OCI-LY1 (cell line): ENCODE results near the gene SSTR4.
"Not testable (repeated sequence)": the region's sequence is repeated elsewhere in the genome, so short reads cannot be mapped to it uniquely, and the experiment has no call there.

Experiments
- H2AFZ ChIP-seq: fragments of 200-600 bp; sonication (generic), shearing (Covaris generic); 2 replicates; pipeline ENCODE4 v1.6.0; 2014; ENCODE audit warnings: antibody characterized with exemption, mild to moderate bottlenecking, low read length
- H3F3A ChIP-seq: fragments of 200-600 bp; sonication (generic), shearing (Covaris generic); 2 replicates; pipeline ENCODE4 v1.6.0; 2014; ENCODE audit warnings: mild to moderate bottlenecking, antibody characterized with exemption, low read length, moderate library complexity; ENCODE audit not compliant: insufficient read depth
- H3K27ac ChIP-seq: fragments of 200-600 bp; sonication (generic); 2 replicates; pipeline ENCODE4 v1.5.1; 2014; ENCODE audit warnings: low read length, mixed run types, mild to moderate bottlenecking, low read depth; ENCODE audit not compliant: poor library complexity, severe bottlenecking
- H3K27me3 ChIP-seq: fragments of 200-600 bp; sonication (generic); 2 replicates; pipeline ENCODE4 v1.6.0; 2014; ENCODE audit warnings: antibody characterized with exemption, mild to moderate bottlenecking, low read length, moderate library complexity; ENCODE audit not compliant: insufficient read depth
- H3K36me3 ChIP-seq: fragments of 200-600 bp; sonication (generic); 2 replicates; pipeline ENCODE4 v1.6.1; 2014; ENCODE audit warnings: mild to moderate bottlenecking, antibody characterized with exemption, low read length, moderate library complexity, mixed read lengths; ENCODE audit not compliant: insufficient read depth
- H3K4me1 ChIP-seq: fragments of 200-600 bp; sonication (generic); 2 replicates; pipeline ENCODE4 v1.5.1; 2014; ENCODE audit warnings: mild to moderate bottlenecking, low read length, moderate library complexity; ENCODE audit not compliant: insufficient read depth, severe bottlenecking
- H3K4me2 ChIP-seq: fragments of 200-600 bp; sonication (generic), shearing (Covaris generic); 2 replicates; pipeline ENCODE4 v1.6.1; 2014; ENCODE audit warnings: low read length
- H3K4me3 ChIP-seq: fragments of 200-600 bp; sonication (generic); 2 replicates; pipeline ENCODE4 v1.5.1; 2014; ENCODE audit warnings: low read length, low read depth, mild to moderate bottlenecking, mixed read lengths; ENCODE audit not compliant: poor library complexity, severe bottlenecking
- H3K79me2 ChIP-seq: fragments of 200-600 bp; shearing (Covaris generic); 2 replicates; pipeline ENCODE4 v1.6.1; 2016; ENCODE audit warnings: mixed run types, low read length, mixed read lengths; ENCODE audit not compliant: insufficient read depth
- H3K9ac ChIP-seq: fragments of 200-600 bp; sonication (generic), shearing (Covaris generic); 2 replicates; pipeline ENCODE4 v1.6.1; 2014; ENCODE audit warnings: mild to moderate bottlenecking, low read length, mixed read lengths
- H3K9me2 ChIP-seq: fragments of 200-600 bp; sonication (generic), shearing (Covaris generic); 2 replicates; pipeline ENCODE4 v1.6.1; 2014; ENCODE audit warnings: low read depth, mild to moderate bottlenecking, low read length, mixed read lengths
- H3K9me3 ChIP-seq: fragments of 200-600 bp; shearing (Covaris generic); 2 replicates; pipeline ENCODE4 v1.6.1; 2014; ENCODE audit warnings: low read length, mixed read lengths
- H4K20me1 ChIP-seq: fragments of 200-600 bp; sonication (generic), shearing (Covaris generic); 2 replicates; pipeline ENCODE4 v1.6.0; 2016; ENCODE audit warnings: mild to moderate bottlenecking, low read length; ENCODE audit not compliant: insufficient read depth
- CTCF ChIP-seq: fragments of 200-600 bp; sonication (generic), shearing (Covaris generic); IDR thresholded peaks from 2 replicates; pipeline ENCODE4 v1.5.1; 2017; ENCODE audit warnings: mild to moderate bottlenecking, antibody characterized with exemption, low read length, moderate library complexity, mixed read lengths
- EZH2 ChIP-seq: fragments of 200-600 bp; sonication (generic), shearing (Covaris generic); IDR thresholded peaks from 2 replicates; pipeline ENCODE4 v1.8.0; 2017; ENCODE audit warnings: borderline replicate concordance, mixed run types, mild to moderate bottlenecking, antibody characterized with exemption, low read length, moderate library complexity, mixed read lengths

Gene SSTR4

GRCh38 chr20:23034721-23035671 is at the start of gene SSTR4:
Gene SSTR4, plus strand, starts transcription at chr20:23035312. Its CDS starts 172 bp downstream, at chr20:23035484.
- Histone ChIP-seq H3K4me1 (no peaks in the 10 kb centered on the region), H3K36me3 (no peaks in the 10 kb centered on the region), H3K27me3 (no peaks in the 10 kb centered on the region; the same call in 1 of the 2 replicates), H2AFZ (no peak within 1 kb of the TSS), H3K9me3 (no peaks in the 10 kb centered on the region), H3K4me2 (no peak within 1 kb of the TSS), H3K9ac (no peak within 1 kb of the TSS), H3K27ac (no peak within 1 kb of the TSS), H3K4me3 (no peak within 1 kb of the TSS), H4K20me1 (no peaks in the 10 kb centered on the region), H3K79me2 (no peaks in the 10 kb centered on the region), H3K9me2 (no peaks in the 10 kb centered on the region), H3F3A (no peaks in the 10 kb centered on the region)
- TF ChIP-seq CTCF: no peak
- no peak for TF ChIP-seq EZH2

- H3K4me2 ChIP-seq: no peak overlapping the region
- no peaks in the 10 kb centered on the region for H3K36me3 ChIP-seq
- H3K9ac ChIP-seq: no peak overlapping the region
- no peaks in the 10 kb centered on the region for H3K79me2 ChIP-seq
- no peak overlapping the region for H3K4me3 ChIP-seq
- no peak overlapping the region for H2AFZ ChIP-seq
- no peaks in the 10 kb centered on the region for H4K20me1 ChIP-seq
- H3K9me2 ChIP-seq: no peaks in the 10 kb centered on the region
- H3K9me3 ChIP-seq: no peaks in the 10 kb centered on the region
- no peaks in the 10 kb centered on the region for H3F3A ChIP-seq
- H3K4me1 ChIP-seq: no peaks in the 10 kb centered on the region
- TF ChIP-seq CTCF (no peak), EZH2 (no peak)
- H3K27me3 ChIP-seq: no peaks in the 10 kb centered on the region
- no peak overlapping the region for H3K27ac ChIP-seq
Observed at GRCh38 chr20:22986601-22987000, 48.5 kb upstream of the SSTR4 start.

GRCh38 chr20:22991424-22991823 is 43.7 kb upstream of the SSTR4 start:
- H2AFZ ChIP-seq, H3K4me3 ChIP-seq, H3K4me2 ChIP-seq, H3K9me3 ChIP-seq, H3K9me2 ChIP-seq, H3K79me2 ChIP-seq, H3K4me1 ChIP-seq, H3K27me3 ChIP-seq, H3K27ac ChIP-seq, H3K36me3 ChIP-seq, H3K9ac ChIP-seq, H4K20me1 ChIP-seq, H3F3A ChIP-seq: not testable (repeated sequence)
